TTC549 (cell line): ENCODE results near the gene DPM1.

ENCODE experiments used
- FAIRE-seq: peaks from 2 replicates; lab custom pipeline; 2012; peaks lifted over from hg19 to GRCh38; lab: Jason Lieb, UNC

Gene DPM1

DNA sequence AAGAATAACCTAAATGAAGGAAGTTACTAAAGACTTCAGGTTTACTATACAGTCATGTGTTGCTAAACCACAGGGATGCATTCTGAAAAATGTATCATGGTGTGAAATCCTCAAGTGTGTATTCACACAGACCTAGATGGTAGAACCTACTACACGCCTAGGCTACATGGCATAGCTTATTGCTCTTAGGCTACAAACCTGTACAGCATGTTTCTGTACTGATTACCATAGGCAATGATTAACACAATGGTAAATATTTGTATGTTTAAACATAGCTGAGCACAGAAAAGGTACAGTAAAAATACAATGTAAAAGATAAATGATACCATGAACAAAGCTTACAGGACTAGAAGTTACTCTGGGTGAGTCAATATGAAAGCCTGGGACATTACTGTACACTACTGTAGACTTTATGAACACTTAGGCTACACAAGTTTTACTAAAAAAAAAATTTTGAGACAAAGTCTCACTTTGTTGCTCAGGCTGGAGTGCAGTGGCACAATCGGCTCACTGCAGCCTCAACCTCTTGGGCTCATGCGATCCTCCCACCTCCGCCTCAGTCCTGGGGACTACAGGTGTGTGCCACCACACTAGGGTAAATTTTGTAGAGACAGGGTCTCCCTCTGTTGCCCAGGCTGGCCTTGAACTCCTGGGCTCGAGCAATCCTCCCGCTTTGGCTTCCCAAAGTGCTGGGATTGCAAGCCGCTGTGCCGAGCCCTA is 63.1 kb downstream of the DPM1 start:
- FAIRE-seq: no peak

DNA sequence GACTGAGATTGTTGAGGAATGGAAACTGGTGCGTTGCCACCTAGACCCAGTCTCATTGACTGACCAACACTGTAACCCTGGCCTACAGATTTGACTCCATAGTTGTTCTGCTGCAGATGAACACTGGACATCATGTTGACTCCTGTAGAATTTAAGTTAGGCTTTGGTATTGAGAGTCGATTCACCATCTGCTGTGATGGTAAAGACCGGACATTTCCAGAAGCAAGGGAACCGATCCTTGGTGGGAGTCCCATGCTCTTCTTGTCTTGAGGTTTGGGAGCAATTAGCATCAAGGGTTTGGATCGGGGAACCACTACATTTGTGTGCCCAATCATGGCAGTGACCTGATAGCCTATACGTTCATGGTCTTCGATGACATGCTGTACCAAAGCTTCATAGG is 64.7 kb downstream of the DPM1 start:
- no peak for FAIRE-seq

DNA sequence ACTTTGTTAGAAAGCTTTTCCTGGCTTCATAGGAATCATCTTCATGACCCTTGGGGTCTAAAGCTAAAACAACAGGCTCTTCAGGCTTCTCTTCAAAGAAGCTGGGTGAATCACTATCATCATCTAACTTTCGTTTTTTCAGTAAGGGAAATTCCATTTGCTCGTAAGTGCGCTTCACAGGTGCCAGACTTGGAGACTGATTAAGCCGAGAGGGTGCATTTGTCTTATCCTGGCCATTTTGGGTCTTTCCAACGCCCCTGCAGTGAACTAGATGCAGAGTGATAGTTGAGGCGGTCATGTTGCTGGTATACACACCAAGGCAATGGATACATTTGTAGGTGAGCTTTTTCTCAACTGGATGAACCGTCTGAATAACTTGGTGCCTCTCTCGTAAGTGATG is 65.9 kb downstream of the DPM1 start:
- no peak for FAIRE-seq

DNA sequence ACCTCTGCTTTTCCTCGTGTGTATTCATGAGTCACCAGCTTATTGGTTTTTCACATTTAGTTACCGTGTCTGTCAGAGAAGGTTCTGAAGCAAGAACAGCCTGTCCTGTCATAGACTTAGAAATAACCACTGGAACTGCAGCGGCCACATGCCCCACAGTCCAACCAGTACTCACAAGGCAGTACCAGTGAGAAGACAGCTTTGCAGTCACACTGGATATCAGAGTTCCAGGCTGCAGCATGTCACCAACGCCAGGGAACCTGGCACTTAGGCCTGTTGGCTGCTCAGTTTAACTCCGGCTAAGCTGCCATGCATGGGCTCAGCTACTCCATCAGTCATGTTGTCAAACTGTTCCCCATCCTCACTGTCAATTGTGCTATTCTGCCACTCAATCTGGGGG is 67.2 kb downstream of the DPM1 start:
- no peak for FAIRE-seq

DNA sequence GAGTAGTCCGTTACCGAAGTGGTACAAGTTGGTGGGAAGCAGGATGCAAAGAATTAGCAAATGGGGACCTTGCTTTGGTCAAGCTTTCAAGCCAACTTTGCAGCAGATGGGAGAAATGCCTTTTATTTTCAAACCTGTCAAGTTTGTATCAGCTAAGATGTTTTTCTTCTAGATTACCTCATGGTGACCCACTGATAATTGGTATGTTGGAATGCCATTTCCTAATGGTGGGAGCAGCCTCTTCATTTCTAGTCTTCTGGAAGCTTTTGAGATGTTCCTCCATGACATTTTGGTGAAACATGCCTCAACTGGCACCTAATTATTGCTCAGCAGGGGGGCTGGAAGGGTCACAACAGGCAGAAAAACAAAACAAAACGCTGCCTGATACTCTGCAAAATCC is 70.8 kb downstream of the DPM1 start:
- no peak for FAIRE-seq

DNA sequence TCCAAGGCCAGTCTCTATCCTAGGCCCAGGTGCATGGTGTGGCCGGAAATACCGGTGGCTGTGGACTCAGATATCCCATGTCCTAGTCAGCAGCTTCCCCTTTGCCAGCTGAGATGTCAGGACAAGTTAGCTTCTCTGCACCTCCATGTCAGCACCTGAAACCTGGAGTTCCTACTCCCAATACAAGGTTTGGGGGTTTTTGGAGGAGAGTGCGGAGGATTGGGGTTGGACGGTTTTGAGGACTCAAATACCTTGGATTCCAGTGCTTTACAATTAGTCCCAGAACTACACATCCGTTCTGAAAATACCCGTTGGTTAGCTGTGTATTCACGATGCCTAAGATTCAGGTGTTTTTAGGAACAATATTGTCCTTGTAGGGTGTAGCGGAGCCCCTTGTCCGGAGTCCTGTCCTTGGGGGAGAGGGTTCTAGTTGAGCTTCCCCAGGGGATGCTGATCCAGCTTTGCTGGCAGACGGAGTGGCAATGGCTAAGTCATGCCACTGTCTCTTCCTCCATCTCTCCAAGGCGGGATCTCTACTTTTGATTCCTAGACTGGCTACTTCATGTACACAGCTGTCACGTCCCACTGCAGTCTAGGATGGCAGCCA is 72.0 kb downstream of the DPM1 start:
- FAIRE-seq: no peak

DNA sequence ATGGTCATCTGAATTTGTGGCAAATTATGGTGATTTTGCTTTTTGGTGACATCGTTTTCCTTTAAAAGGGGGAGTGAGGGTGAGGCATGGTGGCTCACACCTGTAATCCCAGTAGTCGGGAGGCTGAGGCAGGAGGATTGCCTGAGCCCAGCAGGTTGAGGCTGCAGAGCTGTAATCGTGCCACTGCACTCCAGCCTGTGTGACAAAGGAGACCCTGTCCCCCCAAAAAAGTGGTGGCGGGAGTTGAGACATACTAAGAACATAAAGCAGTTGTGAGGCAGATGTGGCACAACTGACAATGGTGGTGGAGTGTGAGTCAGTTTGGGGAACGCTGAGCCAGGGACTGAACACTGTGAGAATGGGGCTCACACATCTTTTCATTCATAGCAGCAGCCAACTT is 72.6 kb downstream of the DPM1 start:
- no peak for FAIRE-seq

DNA sequence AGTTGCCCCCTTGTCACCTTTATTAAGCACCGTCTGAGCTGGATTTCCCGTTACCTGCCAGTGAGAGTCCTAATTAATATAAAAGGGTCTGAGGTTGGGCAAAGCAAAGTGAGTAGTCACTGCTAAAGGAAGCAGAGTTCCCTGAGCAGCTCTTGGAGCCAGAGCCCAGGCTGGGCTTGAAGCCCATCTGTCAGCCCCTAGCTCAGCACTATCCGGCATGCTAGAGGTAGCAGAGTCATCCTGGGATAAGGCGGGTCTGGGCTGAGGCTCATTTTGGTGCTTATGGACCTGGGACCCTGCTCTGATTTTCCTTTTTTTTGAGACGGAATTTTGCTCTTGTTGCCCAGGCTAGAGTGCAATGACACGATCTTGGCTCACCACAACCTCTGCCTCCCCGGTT is 73.3 kb downstream of the DPM1 start:
- FAIRE-seq: no peak
